ENCODE measurements around the gene SPTAN1.
"Not testable (repeated sequence)": the region's sequence is repeated elsewhere in the genome, so short reads cannot be mapped to it uniquely, and the experiment has no call there.

SPTAN1 gene

GRCh38 chr9:128657344-128657704 lies 104.9 kb downstream of the SPTAN1 start:
- Histone ChIP-seq H2AK5ac (ENCODE audit: low read length, severe bottlenecking) (no peak overlapping the region), H3K4ac (ENCODE audit: low read depth in 1 of 2, low read length in 2 of 2) (no peak overlapping the region), H2AFZ (ENCODE audit: low read depth, low read length) (no peak overlapping the region), H3K4me1 (ENCODE audit: control insufficient read depth, insufficient read depth, low read depth, low read length) (peaks cover 2% of the 10 kb centered on the region), H3K14ac (ENCODE audit: low read length in 2 of 2) (no peak overlapping the region), H3K36me3 (ENCODE audit: control insufficient read depth in 1 of 2, insufficient read depth in 2 of 2, low read depth in 1 of 2, low read length in 2 of 2) (no peaks in the 10 kb centered on the region), H3K4me2 (ENCODE audit: low read length, poor library complexity, severe bottlenecking) (no peak overlapping the region), H2BK15ac (ENCODE audit: low read depth, poor library complexity, severe bottlenecking) (no peak overlapping the region), H3K79me1 (replicated peaks; ENCODE audit: low read length, poor library complexity, severe bottlenecking) (peaks cover 9% of the 10 kb centered on the region), H3K9ac (ENCODE audit: low read length) (peak overlapping the region; percentile 94), H4K91ac (ENCODE audit: low read length) (no peak overlapping the region), H3K4me3 (ENCODE audit: insufficient read depth in 1 of 2, low read depth in 1 of 2, low read length in 2 of 2) (peak overlapping the region in 1 of 2 experiments; percentile 82), H3K27ac (ENCODE audit: low read length, poor library complexity, severe bottlenecking) (peak overlapping the region; percentile 95), H4K8ac (ENCODE audit: low read length) (no peak overlapping the region), H3K18ac (ENCODE audit: low read depth in 1 of 2, low read length in 2 of 2) (no peak overlapping the region), H2BK5ac (ENCODE audit: low read depth, low read length, poor library complexity, severe bottlenecking) (no peak overlapping the region), H2BK12ac (ENCODE audit: low read length in 2 of 2) (no peak overlapping the region), H3K27me3 (ENCODE audit: control insufficient read depth in 1 of 2, insufficient read depth in 1 of 2, low read length in 2 of 2) (no peaks in the 10 kb centered on the region), H2BK120ac (ENCODE audit: low read depth, low read length) (no peak overlapping the region), H3K9me3 (ENCODE audit: control insufficient read depth, low read length) (no peaks in the 10 kb centered on the region), H3K23ac (ENCODE audit: low read length in 2 of 2) (no peak overlapping the region)
- no peak for DNase-seq
- WGBS = 97% methylated on average over 13 of the region's 13 CpGs

GRCh38 chr9:128657796-128658195 lies 105.4 kb downstream of the SPTAN1 start:
- Histone ChIP-seq H3K27me3 (ENCODE audit: control insufficient read depth in 1 of 2, insufficient read depth in 1 of 2, low read length in 2 of 2) (no peaks in the 10 kb centered on the region), H3K9me3 (ENCODE audit: control insufficient read depth, low read length) (no peaks in the 10 kb centered on the region), H2AK5ac (ENCODE audit: low read length, severe bottlenecking) (no peak overlapping the region), H4K8ac (ENCODE audit: low read length) (no peak overlapping the region), H2BK12ac (ENCODE audit: low read length in 2 of 2) (no peak overlapping the region), H3K9ac (ENCODE audit: low read length) (no peak overlapping the region), H3K4me2 (ENCODE audit: low read length, poor library complexity, severe bottlenecking) (no peak overlapping the region), H3K14ac (ENCODE audit: low read length in 2 of 2) (no peak overlapping the region), H3K4me3 (ENCODE audit: insufficient read depth in 1 of 2, low read depth in 1 of 2, low read length in 2 of 2) (no peak overlapping the region), H3K4ac (ENCODE audit: low read depth in 1 of 2, low read length in 2 of 2) (no peak overlapping the region), H2BK5ac (ENCODE audit: low read depth, low read length, poor library complexity, severe bottlenecking) (no peak overlapping the region), H3K79me1 (replicated peaks; ENCODE audit: low read length, poor library complexity, severe bottlenecking) (peaks cover 9% of the 10 kb centered on the region), H2BK15ac (ENCODE audit: low read depth, poor library complexity, severe bottlenecking) (no peak overlapping the region), H3K36me3 (ENCODE audit: control insufficient read depth in 1 of 2, insufficient read depth in 2 of 2, low read depth in 1 of 2, low read length in 2 of 2) (no peaks in the 10 kb centered on the region), H3K18ac (ENCODE audit: low read depth in 1 of 2, low read length in 2 of 2) (no peak overlapping the region), H3K27ac (ENCODE audit: low read length, poor library complexity, severe bottlenecking) (no peak overlapping the region), H4K91ac (ENCODE audit: low read length) (no peak overlapping the region), H3K23ac (ENCODE audit: low read length in 2 of 2) (no peak overlapping the region), H2BK120ac (ENCODE audit: low read depth, low read length) (no peak overlapping the region), H3K4me1 (ENCODE audit: control insufficient read depth, insufficient read depth, low read depth, low read length) (peaks cover 2% of the 10 kb centered on the region), H2AFZ (ENCODE audit: low read depth, low read length) (no peak overlapping the region)
- WGBS = 90% methylated on average over 2 of the region's 3 CpGs
- no peak for DNase-seq

GRCh38 chr9:128666481-128666941 lies 114.1 kb downstream of the SPTAN1 start:
- not testable (repeated sequence) for H3K4me1 ChIP-seq (ENCODE audit: control insufficient read depth, insufficient read depth, low read depth, low read length); H3K27ac ChIP-seq (ENCODE audit: low read length, poor library complexity, severe bottlenecking); H2BK120ac ChIP-seq (ENCODE audit: low read depth, low read length); H4K91ac ChIP-seq (ENCODE audit: low read length); H3K4me3 ChIP-seq (ENCODE audit: insufficient read depth in 1 of 2, low read depth in 1 of 2, low read length in 2 of 2); H3K9ac ChIP-seq (ENCODE audit: low read length); H2AK5ac ChIP-seq (ENCODE audit: low read length, severe bottlenecking); H2BK15ac ChIP-seq (ENCODE audit: low read depth, poor library complexity, severe bottlenecking); H3K79me1 ChIP-seq (replicated peaks; ENCODE audit: low read length, poor library complexity, severe bottlenecking); H2AFZ ChIP-seq (ENCODE audit: low read depth, low read length); H2BK12ac ChIP-seq (ENCODE audit: low read length in 2 of 2); H3K18ac ChIP-seq (ENCODE audit: low read depth in 1 of 2, low read length in 2 of 2); H4K8ac ChIP-seq (ENCODE audit: low read length); H3K27me3 ChIP-seq (ENCODE audit: control insufficient read depth in 1 of 2, insufficient read depth in 1 of 2, low read length in 2 of 2); H3K36me3 ChIP-seq (ENCODE audit: control insufficient read depth in 1 of 2, insufficient read depth in 2 of 2, low read depth in 1 of 2, low read length in 2 of 2); H3K4ac ChIP-seq (ENCODE audit: low read depth in 1 of 2, low read length in 2 of 2); H3K23ac ChIP-seq (ENCODE audit: low read length in 2 of 2); H3K9me3 ChIP-seq (ENCODE audit: control insufficient read depth, low read length); H3K14ac ChIP-seq (ENCODE audit: low read length in 2 of 2); H3K4me2 ChIP-seq (ENCODE audit: low read length, poor library complexity, severe bottlenecking); H2BK5ac ChIP-seq (ENCODE audit: low read depth, low read length, poor library complexity, severe bottlenecking)
- DNase-seq = peak; percentile 40
- 88% methylated on average over 8 of the region's 8 CpGs for WGBS

GRCh38 chr9:128669786-128670185 lies 117.4 kb downstream of the SPTAN1 start:
- H3K23ac ChIP-seq (ENCODE audit: low read length in 2 of 2) = no peak overlapping the region
- H3K36me3 ChIP-seq (ENCODE audit: control insufficient read depth in 1 of 2, insufficient read depth in 2 of 2, low read depth in 1 of 2, low read length in 2 of 2) = no peaks in the 10 kb centered on the region
- H3K27ac ChIP-seq (ENCODE audit: low read length, poor library complexity, severe bottlenecking) = no peak overlapping the region
- no peaks in the 10 kb centered on the region for H3K4me1 ChIP-seq (ENCODE audit: control insufficient read depth, insufficient read depth, low read depth, low read length)
- H2BK12ac ChIP-seq (ENCODE audit: low read length in 2 of 2) = no peak overlapping the region
- no peak overlapping the region for H3K4me2 ChIP-seq (ENCODE audit: low read length, poor library complexity, severe bottlenecking)
- H3K4me3 ChIP-seq (ENCODE audit: insufficient read depth in 1 of 2, low read depth in 1 of 2, low read length in 2 of 2) = no peak overlapping the region
- H4K8ac ChIP-seq (ENCODE audit: low read length) = no peak overlapping the region
- no peak overlapping the region for H2BK15ac ChIP-seq (ENCODE audit: low read depth, poor library complexity, severe bottlenecking)
- no peak overlapping the region for H2BK120ac ChIP-seq (ENCODE audit: low read depth, low read length)
- no peak overlapping the region for H3K4ac ChIP-seq (ENCODE audit: low read depth in 1 of 2, low read length in 2 of 2)
- H2AFZ ChIP-seq (ENCODE audit: low read depth, low read length) = no peak overlapping the region
- H2BK5ac ChIP-seq (ENCODE audit: low read depth, low read length, poor library complexity, severe bottlenecking) = no peak overlapping the region
- no peaks in the 10 kb centered on the region for H3K9me3 ChIP-seq (ENCODE audit: control insufficient read depth, low read length)
- no peak overlapping the region for H3K9ac ChIP-seq (ENCODE audit: low read length)
- WGBS = 92% methylated on average over 6 of the region's 6 CpGs
- no peaks in the 10 kb centered on the region for H3K27me3 ChIP-seq (ENCODE audit: control insufficient read depth in 1 of 2, insufficient read depth in 1 of 2, low read length in 2 of 2)
- H3K18ac ChIP-seq (ENCODE audit: low read depth in 1 of 2, low read length in 2 of 2) = no peak overlapping the region
- H3K14ac ChIP-seq (ENCODE audit: low read length in 2 of 2) = no peak overlapping the region
- no peak for DNase-seq
- no peak overlapping the region for H4K91ac ChIP-seq (ENCODE audit: low read length)
- H3K79me1 ChIP-seq (replicated peaks; ENCODE audit: low read length, poor library complexity, severe bottlenecking) = peaks cover 2% of the 10 kb centered on the region
- no peak overlapping the region for H2AK5ac ChIP-seq (ENCODE audit: low read length, severe bottlenecking)

Data from mesenchymal stem cell (in vitro differentiated cells and primary cell).